Keratinocyte (primary cell): Measurements from ENCODE around the gene GPRIN2. TPM values are rescaled to one million over a fixed set of nuclear protein-coding genes. Genes with fewer than 3 reads are reported as not detected.

Experiments
- DNase-seq: peaks from one replicate; pipeline ENCODE4 v3.0.0-alpha.2; 2011; ENCODE audit warnings: low read depth, missing footprints, low spot score
- FAIRE-seq: peaks from 2 replicates; lab custom pipeline; 2011; peaks lifted over from hg19 to GRCh38; lab: Jason Lieb, UNC
- H2AFZ ChIP-seq: 2 replicates; pipeline ENCODE4 v1.6.0; 2012; ENCODE audit warnings: low read length, control low read depth, inconsistent platforms; ENCODE audit not compliant: control insufficient read depth
- H3K27ac ChIP-seq: 2 replicates; pipeline ENCODE4 v1.5.1; 2011; ENCODE audit warnings: low read length; ENCODE audit not compliant: control insufficient read depth, insufficient read depth
- H3K27me3 ChIP-seq: 3 replicates; pipeline ENCODE4 v1.6.0; 2011; ENCODE audit warnings: low read length; ENCODE audit not compliant: control insufficient read depth, insufficient read depth; ENCODE audit errors: extremely low read depth
- H3K36me3 ChIP-seq, 2 experiments: 2 replicates in 1 of 2; 3 replicates in 1 of 2; pipeline ENCODE4 v1.5.1; 2011; ENCODE audit warnings: low read length in 2 of 2, mild to moderate bottlenecking in 1 of 2; ENCODE audit not compliant: control insufficient read depth in 2 of 2, insufficient read depth in 2 of 2; ENCODE audit errors: extremely low read depth in 1 of 2
- H3K4me1 ChIP-seq: 3 replicates; pipeline ENCODE4 v1.5.1; 2011; ENCODE audit warnings: low read length; ENCODE audit not compliant: control insufficient read depth, insufficient read depth; ENCODE audit errors: extremely low read depth
- H3K4me2 ChIP-seq: 3 replicates; pipeline ENCODE4 v1.6.0; 2011; ENCODE audit warnings: low read depth, low read length; ENCODE audit not compliant: control insufficient read depth, insufficient read depth; ENCODE audit errors: extremely low read depth
- H3K4me3 ChIP-seq, 3 experiments: fragments of 200-600 bp in 1 of 3; sonication (generic) in 1 of 3; 2 replicates in 2 of 3; 3 replicates in 1 of 3; pipeline ENCODE4 v1.5.1; 2011 to 2016; ENCODE audit warnings: low read length in 3 of 3, mild to moderate bottlenecking in 3 of 3, control low read depth in 2 of 3, inconsistent platforms in 1 of 3, low read depth in 1 of 3, mixed read lengths in 1 of 3, mixed run types in 1 of 3, moderate library complexity in 1 of 3; ENCODE audit not compliant: control insufficient read depth in 2 of 3, insufficient read depth in 2 of 3; ENCODE audit errors: extremely low read depth in 1 of 3
- H3K79me2 ChIP-seq: 2 replicates; pipeline ENCODE4 v1.6.0; 2012; ENCODE audit warnings: low read length; ENCODE audit not compliant: control insufficient read depth, insufficient read depth
- H3K9ac ChIP-seq: 3 replicates; pipeline ENCODE4 v1.6.0; 2011; ENCODE audit warnings: low read length; ENCODE audit not compliant: control insufficient read depth, insufficient read depth; ENCODE audit errors: extremely low read depth
- H3K9me1 ChIP-seq: 3 replicates; pipeline ENCODE4 v1.6.0; 2011; ENCODE audit warnings: low read length; ENCODE audit not compliant: control insufficient read depth, insufficient read depth; ENCODE audit errors: extremely low read depth
- H3K9me3 ChIP-seq: 2 replicates; pipeline ENCODE4 v1.5.1; 2012; ENCODE audit warnings: low read depth, low read length; ENCODE audit not compliant: control insufficient read depth
- H4K20me1 ChIP-seq: 3 replicates; pipeline ENCODE4 v1.6.0; 2011; ENCODE audit warnings: low read length; ENCODE audit not compliant: control insufficient read depth, insufficient read depth; ENCODE audit errors: extremely low read depth
- CTCF ChIP-seq, 3 experiments: IDR thresholded peaks in 1 of 3; conservative IDR thresholded peaks in 1 of 3; optimal IDR thresholded peaks in 1 of 3; 2 replicates in 2 of 3; 3 replicates in 1 of 3; pipeline versions ENCODE3 to v1.5.1; 2011; ENCODE audit warnings: low read length in 3 of 3, mild to moderate bottlenecking in 3 of 3, moderate library complexity in 2 of 3, control low read depth in 1 of 3, inconsistent platforms in 1 of 3; ENCODE audit not compliant: insufficient read depth in 2 of 3; ENCODE audit errors: extremely low read depth in 1 of 3
- EZH2 ChIP-seq: IDR thresholded peaks from one replicate; pipeline ENCODE4 v1.6.1; 2012; ENCODE audit warnings: inconsistent platforms, mild to moderate bottlenecking, low read length, moderate library complexity
- dilution Hi-C: fragments of 300-500 bp; cut with MboI; formaldehyde crosslinking; loops from one replicate; pipeline ENCODE4 v1.7.0; 2020; ENCODE audit warnings: low sequenced_read_pairs; ENCODE audit not compliant: extremely low pct_ligation_motif_present
- polyA plus RNA-seq, 5 experiments: library from polyadenylated mRNA; depleted of rRNA in 3 of 5; stranded (reverse) in 3 of 5; stranded (forward) in 1 of 5; unstranded in 1 of 5; fragments of >200 nt; gene quantifications; 1 replicate in 1 of 5; 2 replicates in 3 of 5; 3 replicates in 1 of 5; pipeline versions ENCODE4 v1.2.1 to v1.2.3, GENCODE V29; 2011 to 2012; ENCODE audit warnings: missing spikeins in 2 of 5, low read depth in 1 of 5, low replicate concordance in 1 of 5

Gene GPRIN2
- polyA plus RNA-seq, 1 donor (not counting 4 experiments of a cell fraction or from before 2014, with no cell fraction given), result 0.08 TPM

- Histone ChIP-seq H3K9ac (no peak overlapping the region), H3K27me3 (peaks cover 35% of the 10 kb centered on the region), H3K79me2 (no peaks in the 10 kb centered on the region), H2AFZ (no peak overlapping the region), H3K9me3 (no peaks in the 10 kb centered on the region), H4K20me1 (no peaks in the 10 kb centered on the region), H3K9me1 (no peaks in the 10 kb centered on the region), H3K27ac (no peak overlapping the region), H3K4me3 (no peak overlapping the region), H3K4me1 (no peaks in the 10 kb centered on the region), H3K4me2 (no peak overlapping the region), H3K36me3 (no peaks in the 10 kb centered on the region)
- no peak for TF ChIP-seq CTCF (optimal IDR thresholded peaks at IDR 0.05 in 1 of 3, IDR thresholded peaks at IDR 0.05 in 1 of 3, conservative IDR thresholded peaks at IDR 0.05 in 1 of 3; ENCODE audit: extremely low read depth in 1 of 3, insufficient read depth in 2 of 3, low read length in 3 of 3)
- peak; percentile 30 for TF ChIP-seq EZH2
- DNase-seq, result no peak
- FAIRE-seq, result no peak
- dilution Hi-C loops, result no loop called here
Observed at GRCh38 chr10:46536781-46537180, 19.7 kb downstream of the GPRIN2 start.

GRCh38 chr10:46536171-46536570 lies 20.3 kb downstream of the GPRIN2 start:
- FAIRE-seq, result no peak
- no peaks in the 10 kb centered on the region for H4K20me1 ChIP-seq
- dilution Hi-C loops, result no loop called here
- DNase-seq, result no peak
- no peak overlapping the region for H2AFZ ChIP-seq
- H3K4me3 ChIP-seq, result no peak overlapping the region
- no peaks in the 10 kb centered on the region for H3K4me1 ChIP-seq
- no peaks in the 10 kb centered on the region for H3K79me2 ChIP-seq
- no peaks in the 10 kb centered on the region for H3K36me3 ChIP-seq
- no peak overlapping the region for H3K9ac ChIP-seq
- peaks cover 32% of the 10 kb centered on the region for H3K27me3 ChIP-seq
- TF ChIP-seq EZH2, result no peak
- no peak for TF ChIP-seq CTCF (optimal IDR thresholded peaks at IDR 0.05 in 1 of 3, IDR thresholded peaks at IDR 0.05 in 1 of 3, conservative IDR thresholded peaks at IDR 0.05 in 1 of 3; ENCODE audit: extremely low read depth in 1 of 3, insufficient read depth in 2 of 3, low read length in 3 of 3)
- H3K9me3 ChIP-seq, result no peaks in the 10 kb centered on the region
- H3K27ac ChIP-seq, result no peak overlapping the region
- H3K9me1 ChIP-seq, result no peaks in the 10 kb centered on the region
- H3K4me2 ChIP-seq, result no peak overlapping the region
